Vagina (tissue), 2 donors: Measurements from ENCODE around the gene PLAGL1.
"Not testable (repeated sequence)": the region's sequence is repeated elsewhere in the genome, so short reads cannot be mapped to it uniquely, and the experiment has no call there.

ENCODE experiments used
- POLR2AphosphoS5 ChIP-seq, 2 donors: sonication (generic); formaldehyde crosslinking; IDR thresholded peaks; one replicate each; pipeline ENCODE4 v1.9.0; 2017; ENCODE audit warnings: antibody characterized with exemption in 2 of 2, mild to moderate bottlenecking in 2 of 2, low read depth in 1 of 2; ENCODE audit not compliant: insufficient read depth in 1 of 2
- TF ChIP-seq, protein P1 (sequence below), 3 experiments: fragments of 450-650 bp in 2 of 3; fragments of 200-600 bp in 1 of 3; sonication (generic) in 1 of 3; IDR thresholded peaks; one replicate each; pipeline ENCODE4 v1.5.1; 2017 to 2019; ENCODE audit warnings: antibody characterized with exemption in 3 of 3, mild to moderate bottlenecking in 2 of 3, moderate library complexity in 2 of 3

DNA sequence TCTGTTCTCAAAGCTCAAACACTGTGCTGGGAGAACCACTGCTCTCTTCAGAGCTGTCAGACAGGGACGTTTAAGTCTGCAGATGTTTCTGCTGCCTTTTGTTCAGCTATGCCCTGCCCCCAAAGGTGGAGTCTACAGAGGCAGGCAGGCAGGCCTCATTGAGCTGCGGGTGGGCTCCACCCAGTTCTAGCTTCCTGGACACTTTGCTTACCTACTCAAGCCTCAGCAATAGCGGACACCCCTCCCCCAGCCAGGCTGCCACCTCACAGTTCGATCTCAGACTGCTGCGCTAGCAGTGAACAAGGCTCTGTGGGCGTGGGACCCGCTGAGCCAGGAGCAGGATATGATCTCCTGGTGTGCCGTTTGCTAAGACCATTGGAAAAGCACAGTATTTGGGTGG is 38.6 kb upstream of the PLAGL1 start:
- TF ChIP-seq, protein P1, sequence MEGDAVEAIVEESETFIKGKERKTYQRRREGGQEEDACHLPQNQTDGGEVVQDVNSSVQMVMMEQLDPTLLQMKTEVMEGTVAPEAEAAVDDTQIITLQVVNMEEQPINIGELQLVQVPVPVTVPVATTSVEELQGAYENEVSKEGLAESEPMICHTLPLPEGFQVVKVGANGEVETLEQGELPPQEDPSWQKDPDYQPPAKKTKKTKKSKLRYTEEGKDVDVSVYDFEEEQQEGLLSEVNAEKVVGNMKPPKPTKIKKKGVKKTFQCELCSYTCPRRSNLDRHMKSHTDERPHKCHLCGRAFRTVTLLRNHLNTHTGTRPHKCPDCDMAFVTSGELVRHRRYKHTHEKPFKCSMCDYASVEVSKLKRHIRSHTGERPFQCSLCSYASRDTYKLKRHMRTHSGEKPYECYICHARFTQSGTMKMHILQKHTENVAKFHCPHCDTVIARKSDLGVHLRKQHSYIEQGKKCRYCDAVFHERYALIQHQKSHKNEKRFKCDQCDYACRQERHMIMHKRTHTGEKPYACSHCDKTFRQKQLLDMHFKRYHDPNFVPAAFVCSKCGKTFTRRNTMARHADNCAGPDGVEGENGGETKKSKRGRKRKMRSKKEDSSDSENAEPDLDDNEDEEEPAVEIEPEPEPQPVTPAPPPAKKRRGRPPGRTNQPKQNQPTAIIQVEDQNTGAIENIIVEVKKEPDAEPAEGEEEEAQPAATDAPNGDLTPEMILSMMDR (IDR thresholded peaks at IDR 0.05) = not testable (repeated sequence)
- not testable (repeated sequence) for TF ChIP-seq POLR2AphosphoS5 (IDR thresholded peaks at IDR 0.05; ENCODE audit: insufficient read depth in 1 of 2, low read depth in 1 of 2)
